Hindlimb muscle (tissue), 1 donor: ENCODE data around the gene TNFAIP8. TPM values are rescaled to one million over a fixed set of nuclear protein-coding genes. Genes with fewer than 3 reads are reported as not detected.

Experiments used
- DNase-seq: peaks from one replicate; pipeline ENCODE4 v3.0.0-alpha.2; 2013
- polyA plus RNA-seq: library from polyadenylated mRNA; unstranded; fragments of 120-200 nt; gene quantifications from one replicate; pipeline ENCODE4 v1.2.1, GENCODE V29; 2013; ENCODE audit not compliant: insufficient read length

The TNFAIP8 gene
- polyA plus RNA-seq, 1 donor: 12.3 TPM

DNA sequence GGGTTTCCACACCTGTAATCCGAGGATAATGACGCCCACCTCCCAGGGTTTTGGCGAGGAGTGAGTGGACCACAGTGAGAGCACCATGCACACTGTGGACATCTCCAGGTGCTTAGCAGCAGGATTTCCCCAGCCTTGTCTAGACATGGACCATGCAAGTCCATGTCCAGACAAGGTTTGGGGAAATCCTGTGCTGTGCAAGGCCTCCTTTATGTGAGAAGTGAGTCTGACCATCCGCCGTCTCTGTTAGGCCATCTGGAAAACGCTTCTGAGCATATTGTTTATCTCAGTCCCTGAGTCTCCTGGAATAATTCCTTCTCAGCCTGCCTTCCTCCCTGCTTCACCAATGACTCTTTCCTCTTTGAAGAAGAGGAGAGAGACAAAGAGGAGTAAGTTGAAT, 26.2 kb upstream of the TNFAIP8 start:
- DNase-seq: no peak

DNA sequence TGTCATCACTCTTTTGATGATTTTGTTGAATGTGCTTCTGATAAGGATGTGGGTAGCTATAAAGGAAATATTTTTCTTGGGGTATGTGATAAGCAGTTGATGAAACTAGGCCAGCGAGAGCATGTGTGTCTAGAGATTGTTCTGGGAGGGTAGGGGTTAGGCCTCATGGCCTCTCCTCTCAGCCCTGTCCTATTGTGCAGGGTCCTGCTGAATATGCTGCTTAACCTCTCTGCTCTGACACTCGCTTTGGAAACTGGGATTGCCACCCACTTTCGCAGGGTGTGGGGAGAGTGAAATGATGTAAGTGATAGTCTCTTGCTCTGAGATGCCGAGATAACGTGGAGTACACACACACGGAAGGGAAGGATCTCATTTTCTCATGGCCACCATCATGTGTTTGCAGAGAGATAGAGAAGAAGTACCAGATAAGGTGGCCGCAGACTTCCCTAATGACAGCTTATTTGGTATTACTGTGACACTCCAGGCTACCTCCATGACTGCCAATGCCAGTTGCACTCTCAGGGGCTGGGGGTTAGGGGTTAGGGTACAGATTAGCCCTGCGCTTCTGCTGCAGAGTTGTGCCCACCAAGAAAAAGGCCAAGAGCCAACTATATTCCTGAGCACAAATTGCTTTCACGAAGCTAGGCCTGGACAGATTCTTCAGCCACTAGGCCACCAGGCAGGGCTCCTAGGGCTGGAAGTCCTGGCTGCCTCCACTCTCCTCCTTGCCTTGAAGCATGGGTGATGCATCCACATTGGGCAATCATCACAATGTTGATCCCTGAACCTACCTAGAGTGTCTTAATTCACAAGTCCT, 25.2 kb upstream of the TNFAIP8 start:
- DNase-seq: no peak

- no peak for DNase-seq
Observed at GRCh38 chr5:119331566-119332095, 24.2 kb upstream of the TNFAIP8 start.

DNA sequence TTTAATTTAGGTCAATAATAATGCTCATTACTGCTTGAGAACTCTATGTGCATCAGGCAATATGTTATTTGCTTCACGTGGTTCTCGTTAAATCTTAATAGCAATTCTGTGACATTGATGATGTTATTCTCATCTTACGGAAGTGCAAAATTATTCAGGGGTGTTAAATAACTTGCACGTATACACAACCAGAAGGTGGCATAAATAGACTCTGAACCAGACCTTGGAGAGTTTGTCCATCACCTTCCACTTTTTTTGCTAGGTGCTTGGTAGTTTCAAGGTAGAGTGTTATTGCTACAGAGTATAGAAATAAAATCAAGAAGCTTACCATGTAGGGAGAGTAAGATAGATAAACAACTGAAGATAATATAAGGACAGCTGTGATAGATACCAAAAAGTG, 23.6 kb upstream of the TNFAIP8 start:
- DNase-seq: no peak

- no peak for DNase-seq
Observed at GRCh38 chr5:119332978-119333401, 22.8 kb upstream of the TNFAIP8 start.

GRCh38 chr5:119333421-119333851, 22.4 kb upstream of the TNFAIP8 start:
- no peak for DNase-seq

- DNase-seq: no peak
Observed at GRCh38 chr5:119335261-119335677, 20.6 kb upstream of the TNFAIP8 start.

DNA sequence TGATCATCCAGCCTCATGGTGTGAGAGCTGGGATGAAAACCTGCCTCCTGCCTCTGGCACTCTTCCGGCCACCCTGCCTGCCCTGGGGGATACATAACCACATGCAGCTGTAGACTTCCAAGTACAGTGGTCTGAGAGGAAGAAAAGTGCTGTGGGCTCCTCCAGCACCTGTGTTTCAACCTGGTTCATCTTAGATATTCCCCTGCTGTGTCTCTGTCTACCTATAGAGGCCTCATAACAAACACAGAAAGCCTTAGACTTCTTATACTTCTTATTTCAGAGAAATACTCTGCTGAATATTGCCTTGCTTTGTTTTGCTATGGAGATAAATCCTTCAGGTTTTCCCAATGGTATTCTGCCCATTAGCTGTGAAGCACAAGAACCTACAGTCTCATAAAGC, 19.6 kb upstream of the TNFAIP8 start:
- DNase-seq: no peak

- DNase-seq: no peak
Observed at GRCh38 chr5:119336845-119337580, 18.8 kb upstream of the TNFAIP8 start.

DNA sequence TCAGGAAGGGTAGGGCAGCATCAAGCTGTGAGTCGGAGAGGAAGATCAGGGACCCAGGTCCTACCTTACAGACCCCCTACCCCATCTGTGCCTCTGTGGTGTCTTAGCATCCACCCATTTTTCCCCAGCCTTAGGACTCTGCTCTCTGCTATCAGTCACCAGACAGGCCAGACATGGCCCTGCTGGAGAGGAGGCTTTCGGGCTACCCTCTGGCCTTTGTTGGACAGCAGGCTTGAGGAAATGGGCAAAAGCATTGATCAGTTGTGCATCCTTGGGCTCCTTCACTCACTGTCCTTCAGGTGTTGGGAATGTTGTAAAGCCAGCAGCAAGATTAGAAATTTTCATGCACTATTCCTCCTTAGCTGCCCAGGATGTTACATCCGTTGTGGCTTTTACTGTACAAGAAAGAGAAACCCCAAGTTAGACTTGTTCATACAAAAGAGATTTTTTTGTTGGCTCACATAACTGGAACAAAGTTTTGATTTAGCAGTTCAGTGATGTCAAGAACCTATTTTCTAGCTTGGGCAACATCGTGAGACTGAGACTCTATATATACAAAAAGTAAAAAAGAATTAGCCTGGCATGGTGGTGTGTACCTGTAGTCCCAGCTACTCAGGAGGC, 17.4 kb upstream of the TNFAIP8 start:
- DNase-seq: no peak

GRCh38 chr5:119339344-119339743, 16.5 kb upstream of the TNFAIP8 start:
- DNase-seq: no peak

GRCh38 chr5:119339965-119340364, 15.9 kb upstream of the TNFAIP8 start:
- no peak for DNase-seq

GRCh38 chr5:119340597-119341218, 15.1 kb upstream of the TNFAIP8 start:
- no peak for DNase-seq

GRCh38 chr5:119341452-119342349, 14.1 kb upstream of the TNFAIP8 start:
- no peak for DNase-seq

- DNase-seq: no peak
Observed at GRCh38 chr5:119342406-119342805, 13.4 kb upstream of the TNFAIP8 start.

GRCh38 chr5:119343052-119343451, 12.8 kb upstream of the TNFAIP8 start:
- no peak for DNase-seq

GRCh38 chr5:119343766-119344165, 12.1 kb upstream of the TNFAIP8 start:
- DNase-seq: no peak

DNA sequence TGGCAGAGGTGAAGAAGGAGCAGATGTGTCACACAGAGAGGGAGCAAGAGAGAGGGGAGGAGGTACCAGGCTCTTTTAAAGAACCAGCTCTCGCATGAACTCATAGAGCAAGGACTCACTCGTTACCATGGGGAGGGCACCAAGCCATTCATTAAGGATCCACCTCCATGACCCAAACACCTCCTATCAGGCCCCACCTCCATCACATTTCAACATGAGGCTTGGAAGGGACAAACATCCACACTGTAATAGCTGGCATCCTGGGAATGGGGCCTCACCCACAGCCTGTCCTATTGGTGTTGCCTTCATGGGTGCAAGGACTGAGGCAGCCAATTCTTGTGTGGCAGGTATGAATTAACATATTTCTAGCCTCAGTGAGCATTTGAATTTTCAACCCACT, 11.6 kb upstream of the TNFAIP8 start:
- DNase-seq: no peak

DNA sequence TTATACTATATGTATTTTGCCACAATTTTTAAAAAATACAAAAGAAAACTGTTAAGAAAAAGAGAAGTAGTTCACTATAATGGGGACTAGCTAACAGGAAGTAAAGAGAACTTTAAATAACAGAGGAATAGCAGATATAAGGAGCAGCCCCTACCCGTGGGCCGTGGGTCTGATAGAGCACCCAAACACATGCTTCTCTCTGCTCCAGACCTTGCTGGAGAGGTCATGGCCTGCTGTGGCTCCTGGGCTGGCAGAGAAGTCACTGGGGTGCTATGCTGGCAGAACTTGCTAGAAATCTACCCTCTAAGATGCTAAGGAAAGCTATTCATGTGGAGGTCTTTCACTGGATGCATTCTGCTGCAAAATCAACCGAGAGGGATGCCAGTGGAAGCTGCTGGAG, 10.0 kb upstream of the TNFAIP8 start:
- no peak for DNase-seq

GRCh38 chr5:119346394-119346793, 9.4 kb upstream of the TNFAIP8 start:
- no peak for DNase-seq

DNA sequence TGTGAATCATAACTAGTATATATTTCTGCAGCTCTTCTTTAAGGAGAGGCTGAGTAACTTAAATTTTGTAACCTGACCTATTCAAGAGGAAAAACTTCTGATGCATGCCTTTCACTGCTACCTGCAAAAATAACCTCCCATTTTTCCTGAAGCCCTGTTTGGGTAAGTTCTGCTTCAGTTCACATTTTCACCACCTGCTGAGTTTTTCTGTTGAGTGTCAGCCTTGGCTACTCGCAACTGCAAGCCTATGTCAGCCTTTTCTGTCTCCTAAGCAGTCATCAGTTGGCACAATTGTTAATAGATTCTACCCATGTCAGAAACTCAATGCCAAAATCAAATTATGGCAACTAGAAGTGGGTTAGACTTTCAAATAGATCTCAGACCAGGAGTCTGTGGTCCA, 8.2 kb upstream of the TNFAIP8 start:
- DNase-seq: no peak

- DNase-seq: peak; percentile 48
Observed at GRCh38 chr5:119347991-119348390, 7.8 kb upstream of the TNFAIP8 start.
